IPS-20b (cell line): ENCODE measurements around the gene NBEAL2.

ENCODE experiments used
- H3K27ac ChIP-seq: one replicate; pipeline ENCODE4 v1.5.1; 2013; ENCODE audit warnings: low read length
- H3K27me3 ChIP-seq: 2 replicates; pipeline ENCODE4 v1.6.1; 2013; ENCODE audit warnings: mild to moderate bottlenecking, low read length, inconsistent platforms; ENCODE audit not compliant: insufficient read depth
- H3K36me3 ChIP-seq: 2 replicates; pipeline ENCODE4 v1.6.1; 2013; ENCODE audit warnings: low read depth, mild to moderate bottlenecking, inconsistent platforms, low read length, moderate library complexity; ENCODE audit not compliant: insufficient read depth
- H3K4me1 ChIP-seq: 2 replicates; pipeline ENCODE4 v1.6.1; 2013; ENCODE audit warnings: mild to moderate bottlenecking, control low read depth, inconsistent platforms, low read length, moderate library complexity; ENCODE audit not compliant: insufficient read depth
- H3K4me3 ChIP-seq: 2 replicates; pipeline ENCODE4 v1.5.1; 2013; ENCODE audit warnings: mild to moderate bottlenecking, low read length, inconsistent platforms
- H3K9ac ChIP-seq: 2 replicates; pipeline ENCODE4 v1.6.1; 2013; ENCODE audit warnings: low read depth, mild to moderate bottlenecking, inconsistent platforms, low read length, moderate library complexity
- H3K9me3 ChIP-seq: 2 replicates; pipeline ENCODE4 v1.6.1; 2013; ENCODE audit warnings: mild to moderate bottlenecking, low read depth, low read length, inconsistent platforms; ENCODE audit not compliant: insufficient read depth

Gene NBEAL2

DNA sequence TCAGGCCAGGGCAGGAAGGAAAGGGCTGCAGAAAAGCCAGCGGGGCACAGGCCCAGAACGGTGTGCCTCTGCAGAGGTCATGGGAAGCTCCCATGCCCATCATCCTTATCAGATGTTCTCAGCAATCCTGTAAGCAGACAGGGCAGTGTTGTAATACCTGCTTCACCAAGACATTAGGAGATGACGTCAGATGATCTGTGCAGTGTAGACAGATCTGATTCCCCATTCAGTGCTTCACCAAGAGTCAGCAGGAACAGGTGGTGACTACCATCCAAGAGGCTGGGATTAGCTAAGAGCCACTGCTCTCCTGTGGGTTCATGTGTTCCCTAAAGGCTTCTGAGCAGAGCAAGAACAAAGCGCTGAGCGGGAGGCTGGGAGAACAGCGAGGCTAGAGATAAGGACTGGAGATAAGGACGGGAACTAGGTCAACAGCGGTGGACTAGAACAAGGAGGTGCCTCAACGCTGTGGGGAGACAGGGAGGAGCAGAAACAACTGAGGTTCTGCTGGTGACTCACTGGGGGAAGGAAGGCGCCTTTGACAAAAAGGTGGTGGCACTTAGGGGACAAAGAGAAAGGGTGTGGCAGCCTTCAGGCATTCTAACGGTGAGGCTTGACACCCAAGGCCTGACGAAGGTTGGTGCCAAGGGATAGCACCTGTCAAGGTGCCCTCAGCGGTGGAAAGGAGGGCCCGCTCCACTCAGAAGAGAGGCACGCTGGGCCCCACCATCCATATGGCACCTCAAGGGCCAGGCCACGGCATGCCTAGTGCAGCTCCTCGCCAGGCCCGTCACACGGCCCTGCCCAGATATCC lies 31.3 kb upstream of the NBEAL2 start:
- no peak overlapping the region for H3K9ac ChIP-seq
- H3K27ac ChIP-seq, result no peak overlapping the region
- H3K9me3 ChIP-seq, result no peaks in the 10 kb centered on the region
- no peak overlapping the region for H3K4me3 ChIP-seq
- no peaks in the 10 kb centered on the region for H3K27me3 ChIP-seq
- peaks cover 19% of the 10 kb centered on the region for H3K36me3 ChIP-seq
- peaks cover 15% of the 10 kb centered on the region for H3K4me1 ChIP-seq

DNA sequence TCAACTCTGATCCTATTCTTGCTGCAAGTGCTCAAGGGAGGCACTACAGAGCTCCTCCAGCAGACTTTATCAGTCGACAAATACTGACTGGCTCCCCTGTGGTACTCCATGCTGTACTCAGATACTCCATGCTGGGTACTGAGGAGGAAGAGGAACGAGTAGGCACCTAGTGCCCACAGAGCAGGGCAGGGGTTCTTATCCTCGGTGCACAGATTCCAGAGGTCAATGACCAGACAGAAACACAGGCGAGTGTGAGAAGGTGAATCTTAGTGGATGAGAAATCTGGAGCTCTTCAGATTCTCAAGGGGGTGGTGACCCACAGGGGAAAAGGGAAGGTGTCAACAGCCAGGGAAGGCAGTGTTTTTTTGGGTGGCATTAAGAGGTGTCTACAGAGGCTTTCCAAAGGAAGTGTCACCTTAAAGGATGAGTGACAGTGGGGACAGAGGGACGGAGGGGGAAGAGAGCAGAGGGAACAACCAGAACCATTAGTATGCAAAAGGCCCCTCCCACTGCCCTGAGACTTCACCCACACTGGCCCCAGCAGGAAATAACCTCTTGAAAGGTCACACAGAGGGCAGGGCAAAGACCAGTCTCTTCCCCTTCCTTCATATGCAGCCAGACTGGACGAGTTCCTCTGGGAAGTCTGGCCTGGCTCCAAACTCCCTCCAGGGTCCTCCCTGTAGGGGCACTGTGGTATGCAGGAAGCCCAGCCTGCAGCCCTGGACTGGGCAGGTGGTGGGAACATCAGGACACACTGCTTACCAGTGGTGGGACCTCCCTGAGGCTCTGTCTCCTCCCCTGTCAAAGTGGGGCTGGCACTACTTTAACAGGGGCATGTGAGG lies 30.4 kb upstream of the NBEAL2 start:
- Histone ChIP-seq H3K27me3 (no peaks in the 10 kb centered on the region), H3K9ac (no peak overlapping the region), H3K4me3 (no peak overlapping the region), H3K9me3 (no peaks in the 10 kb centered on the region), H3K36me3 (peaks cover 19% of the 10 kb centered on the region), H3K4me1 (peaks cover 7% of the 10 kb centered on the region; the same call in 1 of the 2 replicates), H3K27ac (no peak overlapping the region)

DNA sequence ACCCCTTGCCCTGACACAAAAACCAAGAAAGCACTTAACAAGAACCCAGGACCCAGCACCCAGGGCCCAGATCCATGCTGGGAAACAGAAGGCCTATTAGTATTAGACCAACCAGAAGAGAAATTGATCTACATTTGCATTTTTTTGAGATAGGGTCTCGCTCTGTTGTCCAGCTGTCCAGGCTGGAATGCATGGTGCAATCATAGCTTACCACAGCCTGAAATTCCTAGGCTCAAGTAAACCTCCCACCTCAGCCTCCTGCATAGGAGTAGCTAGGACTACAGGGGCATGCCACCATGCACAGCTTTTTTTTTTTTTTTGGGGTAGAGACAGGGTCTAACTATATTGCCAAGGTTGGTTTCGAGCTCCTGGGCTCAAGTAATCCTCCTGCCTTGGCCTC lies 29.3 kb upstream of the NBEAL2 start:
- no peak overlapping the region for H3K27ac ChIP-seq

DNA sequence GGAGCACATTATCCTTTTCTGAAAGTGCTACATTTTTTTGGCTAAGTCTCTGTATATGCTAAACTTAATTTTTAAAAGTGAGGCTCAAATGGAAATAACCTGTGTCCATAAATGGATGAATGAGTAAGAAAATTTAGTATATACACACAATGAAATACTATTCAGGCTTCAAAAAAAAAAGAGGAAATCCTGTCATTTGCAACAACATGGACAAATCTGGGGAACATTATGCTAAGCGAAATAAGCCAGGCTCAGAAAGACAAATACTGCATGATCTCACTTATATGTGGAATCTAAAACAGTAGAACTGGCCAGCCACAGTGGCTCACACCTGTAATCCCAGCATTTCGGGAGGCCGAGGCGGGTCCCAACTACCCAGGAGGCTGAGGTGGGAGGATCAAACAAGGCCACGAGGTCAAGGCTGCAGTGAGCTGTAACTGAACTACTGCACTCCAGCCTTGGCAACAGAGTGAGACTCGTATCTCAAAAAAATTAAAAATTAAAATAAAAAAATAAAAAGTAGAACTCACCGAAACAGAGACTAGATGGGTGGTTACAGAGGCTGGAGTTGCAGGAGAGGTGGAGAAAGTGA lies 28.7 kb upstream of the NBEAL2 start:
- H3K27ac ChIP-seq, result no peak overlapping the region
- no peaks in the 10 kb centered on the region for H3K27me3 ChIP-seq
- no peak overlapping the region for H3K4me3 ChIP-seq
- H3K9ac ChIP-seq, result no peak overlapping the region
- H3K36me3 ChIP-seq, result peaks cover 14% of the 10 kb centered on the region
- no peaks in the 10 kb centered on the region for H3K9me3 ChIP-seq
- H3K4me1 ChIP-seq, result peaks cover 5% of the 10 kb centered on the region; the same call in 1 of the 2 replicates

More for the DNA sequence above, 29.3 kb upstream of the NBEAL2 start:
- no peaks in the 10 kb centered on the region for H3K27me3 ChIP-seq
- H3K9ac ChIP-seq, result no peak overlapping the region
- no peak overlapping the region for H3K4me3 ChIP-seq
- H3K36me3 ChIP-seq, result peaks cover 19% of the 10 kb centered on the region
- no peaks in the 10 kb centered on the region for H3K9me3 ChIP-seq
- peaks cover 5% of the 10 kb centered on the region; the same call in 1 of the 2 replicates for H3K4me1 ChIP-seq

DNA sequence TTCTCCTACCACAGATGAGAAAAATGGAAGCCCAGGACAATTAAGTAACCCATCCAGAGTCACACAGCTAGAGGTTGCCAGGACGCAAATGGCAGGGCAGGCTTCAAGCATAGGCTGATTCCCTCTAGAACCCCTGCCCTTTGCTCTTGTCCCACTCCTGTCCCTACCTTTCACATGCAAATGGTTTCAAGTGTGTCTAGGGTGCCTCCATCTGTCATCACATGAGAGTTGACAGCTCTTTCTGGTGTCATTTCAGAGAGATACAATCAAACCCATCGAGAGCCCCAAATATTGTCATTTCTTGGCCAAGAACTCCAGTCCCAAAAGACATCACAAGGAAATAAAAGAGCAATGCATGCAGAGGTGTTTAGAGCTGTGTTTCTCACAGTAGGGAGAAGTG lies 26.7 kb upstream of the NBEAL2 start:
- Histone ChIP-seq H3K27me3 (no peaks in the 10 kb centered on the region), H3K27ac (no peak overlapping the region), H3K4me3 (no peak overlapping the region), H3K9me3 (no peaks in the 10 kb centered on the region), H3K36me3 (peaks cover 3% of the 10 kb centered on the region; the same call in 1 of the 2 replicates), H3K9ac (no peak overlapping the region), H3K4me1 (peaks cover 5% of the 10 kb centered on the region; the same call in 1 of the 2 replicates)

DNA sequence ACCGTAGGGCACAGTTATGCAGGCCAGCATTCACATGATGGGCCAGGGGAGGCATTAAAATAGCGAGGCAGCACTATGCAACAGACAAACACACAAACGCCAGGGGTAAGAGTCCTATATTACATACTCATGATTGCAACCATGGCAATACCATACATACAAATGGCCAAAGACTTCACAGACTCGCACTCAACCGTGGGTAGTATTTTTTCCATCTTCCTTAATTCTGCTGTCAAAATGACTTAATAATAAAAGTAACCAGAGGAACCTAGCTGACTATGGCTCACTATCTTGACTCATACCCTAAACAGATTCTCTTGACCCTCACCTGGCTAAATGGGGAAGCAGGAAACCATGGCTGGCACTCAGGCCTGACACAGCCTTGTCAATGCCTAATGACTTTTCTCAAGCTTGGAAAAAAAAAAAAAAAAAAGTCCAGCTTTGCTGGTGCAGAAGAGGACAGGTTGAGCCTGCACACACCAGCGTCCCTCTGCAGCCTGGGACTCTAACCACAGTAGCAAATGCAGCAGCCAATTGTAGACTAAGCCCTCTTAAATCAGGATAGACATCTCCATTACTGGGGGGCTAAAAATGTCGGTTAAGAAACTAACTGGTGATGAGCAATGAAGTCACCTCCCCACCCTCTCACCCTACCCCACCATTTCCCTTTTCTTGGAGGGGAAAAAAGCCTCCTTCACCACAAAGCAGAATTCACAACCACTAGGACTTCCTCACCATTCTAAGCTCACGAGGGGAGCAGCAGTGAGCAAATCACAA lies 26.0 kb upstream of the NBEAL2 start:
- Histone ChIP-seq H3K9me3 (no peaks in the 10 kb centered on the region), H3K27me3 (no peaks in the 10 kb centered on the region), H3K9ac (no peak overlapping the region), H3K4me1 (peaks cover 5% of the 10 kb centered on the region; the same call in 1 of the 2 replicates), H3K27ac (no peak overlapping the region), H3K36me3 (no peaks in the 10 kb centered on the region), H3K4me3 (no peak overlapping the region)

DNA sequence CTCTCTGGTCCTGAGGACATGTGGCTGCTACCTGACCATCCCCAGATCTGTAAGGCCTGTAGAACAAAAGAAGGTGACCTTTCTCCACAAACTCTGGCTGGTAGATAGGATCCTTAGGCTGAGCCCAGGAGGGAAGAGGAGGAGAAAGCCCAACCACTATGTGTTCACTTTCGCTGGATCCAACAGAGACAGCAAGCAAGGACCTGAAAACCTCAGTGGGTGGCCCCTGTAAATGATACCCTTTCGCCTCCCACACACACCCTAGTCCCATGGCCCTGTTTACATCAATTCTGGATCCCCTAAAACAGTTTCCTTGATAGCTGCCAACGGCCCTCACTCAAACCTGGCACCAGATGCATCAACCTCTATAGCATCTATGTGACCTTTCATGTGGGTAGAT lies 25.3 kb upstream of the NBEAL2 start:
- Histone ChIP-seq H3K4me1 (0 out of 2 replicates have a peak, but pooled peaks cover 3% of the 10 kb centered on the region), H3K27ac (no peak overlapping the region), H3K9me3 (no peaks in the 10 kb centered on the region), H3K9ac (no peak overlapping the region), H3K36me3 (no peaks in the 10 kb centered on the region), H3K4me3 (no peak overlapping the region), H3K27me3 (no peaks in the 10 kb centered on the region)

DNA sequence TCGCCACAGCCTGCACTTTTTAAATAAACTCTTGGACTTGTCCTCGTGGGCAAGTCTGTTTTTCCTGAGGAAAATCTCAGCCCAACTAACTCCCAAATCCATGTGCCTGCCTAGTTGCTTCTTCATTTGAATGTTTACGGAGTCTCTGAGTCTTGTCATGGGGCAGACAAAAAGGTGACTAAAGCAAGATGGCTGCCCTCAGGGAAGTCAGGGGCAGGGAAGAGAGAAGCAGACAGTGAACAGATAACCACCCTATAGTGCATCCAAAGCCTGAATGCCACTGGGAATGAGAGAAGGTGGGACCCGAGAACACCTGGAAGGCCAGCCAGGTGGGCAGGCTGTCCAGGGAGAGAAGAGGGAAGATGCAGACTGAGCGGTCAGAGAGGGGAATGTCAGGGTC lies 24.3 kb upstream of the NBEAL2 start:
- Histone ChIP-seq H3K27me3 (no peaks in the 10 kb centered on the region), H3K9ac (no peak overlapping the region), H3K36me3 (no peaks in the 10 kb centered on the region), H3K9me3 (no peaks in the 10 kb centered on the region), H3K4me1 (peaks cover 3% of the 10 kb centered on the region; the same call in 1 of the 2 replicates), H3K4me3 (no peak overlapping the region), H3K27ac (no peak overlapping the region)

DNA sequence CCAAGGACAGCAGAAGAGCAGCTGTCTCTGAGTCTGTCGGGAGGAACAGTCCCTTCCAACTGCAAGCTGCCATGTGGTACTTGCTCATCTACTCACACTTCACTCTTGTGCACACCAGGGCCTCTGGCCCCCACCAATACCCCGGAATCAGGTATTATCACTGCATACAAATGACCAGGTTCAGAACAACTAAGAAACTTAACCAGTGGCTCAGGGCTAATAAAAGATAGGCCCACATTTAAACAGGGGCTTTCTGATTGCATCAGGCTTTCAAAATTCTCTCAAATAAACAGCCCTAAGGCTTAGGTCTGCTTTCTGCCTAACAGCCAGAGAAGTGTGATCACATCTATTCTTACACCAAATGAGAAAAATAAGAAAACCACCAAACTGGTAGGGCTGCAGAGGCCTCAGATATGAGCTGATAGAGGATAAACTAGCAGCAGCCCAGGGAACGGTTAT lies 23.6 kb upstream of the NBEAL2 start:
- no peaks in the 10 kb centered on the region for H3K9me3 ChIP-seq
- no peak overlapping the region for H3K27ac ChIP-seq
- no peaks in the 10 kb centered on the region for H3K36me3 ChIP-seq

DNA sequence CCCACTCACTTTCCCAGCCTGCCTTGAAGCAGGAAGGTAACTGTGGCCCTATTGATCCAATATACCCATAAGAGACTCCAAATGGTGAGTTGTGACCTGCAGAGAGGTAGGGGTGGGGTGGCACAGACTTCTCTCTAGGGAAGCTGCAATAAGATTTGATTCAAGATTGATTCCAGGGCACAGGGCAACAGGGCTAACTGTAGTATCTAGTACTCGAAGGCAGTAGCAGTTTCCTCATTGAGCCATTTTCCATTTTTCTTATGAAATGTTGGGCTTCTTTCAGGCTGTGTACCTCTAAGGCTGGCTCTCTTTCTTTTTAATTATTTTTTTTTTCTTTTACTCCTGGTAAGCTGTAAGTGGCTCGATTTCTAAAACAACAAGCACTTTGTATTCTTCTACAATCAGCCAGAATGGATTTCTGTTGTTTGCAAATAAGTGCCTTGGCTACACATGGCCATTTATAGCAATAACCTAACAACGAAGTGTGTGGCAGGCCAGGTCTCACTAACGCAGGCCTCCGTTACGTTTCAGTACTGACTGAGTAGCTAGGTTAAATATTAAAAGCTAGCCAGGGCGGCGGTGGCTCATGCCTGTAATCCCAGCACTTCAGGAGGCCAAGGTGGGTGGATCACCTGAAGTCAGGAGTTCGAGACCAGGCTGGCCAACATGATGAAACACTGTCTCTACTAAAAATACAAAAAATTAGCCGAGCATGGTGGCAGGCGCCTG lies 22.2 kb upstream of the NBEAL2 start:
- H3K9ac ChIP-seq, result no peak overlapping the region
- no peak overlapping the region for H3K4me3 ChIP-seq
- no peaks in the 10 kb centered on the region for H3K27me3 ChIP-seq
- H3K27ac ChIP-seq, result no peak overlapping the region
- peaks cover 17% of the 10 kb centered on the region for H3K4me1 ChIP-seq
- no peaks in the 10 kb centered on the region for H3K9me3 ChIP-seq
- no peaks in the 10 kb centered on the region for H3K36me3 ChIP-seq

More for the DNA sequence above, 23.6 kb upstream of the NBEAL2 start:
- H3K4me3 ChIP-seq, result no peak overlapping the region
- no peak overlapping the region for H3K9ac ChIP-seq
- H3K27me3 ChIP-seq, result no peaks in the 10 kb centered on the region
- peaks cover 10% of the 10 kb centered on the region; the same call in 1 of the 2 replicates for H3K4me1 ChIP-seq
